Astrocyte of the cerebellum (primary cell): ENCODE measurements around the gene TSSK3.

Experiments used
- DNase-seq: peaks from one replicate; pipeline ENCODE4 v3.0.0-alpha.2; 2011; ENCODE audit warnings: low read depth
- H3K4me3 ChIP-seq: 2 replicates; pipeline ENCODE4 v1.5.1; 2011; ENCODE audit warnings: mild to moderate bottlenecking, low read depth, low read length, moderate library complexity
- CTCF ChIP-seq: IDR thresholded peaks from 2 replicates; pipeline ENCODE4 v1.5.1; 2012; ENCODE audit warnings: low read length, low read depth, moderate library complexity, mild to moderate bottlenecking; ENCODE audit errors: missing control alignments
- in situ Hi-C: cut with HindIII; loops from 2 replicates; pipeline ENCODE4 v1.10.0; 2017; ENCODE audit warnings: low sequenced_read_pairs

The TSSK3 gene

GRCh38 chr1:32339363-32339978 lies 22.9 kb upstream of the TSSK3 start:
- no peak overlapping the region for H3K4me3 ChIP-seq
- TF ChIP-seq CTCF: no peak
- in situ Hi-C loops: no loop called here
- DNase-seq: no peak

- DNase-seq: no peak
- no peak overlapping the region for H3K4me3 ChIP-seq
- no peak for TF ChIP-seq CTCF
- in situ Hi-C loops: no loop called here
These were observed 21.1 kb upstream of the TSSK3 start for GRCh38 chr1:32341186-32341757.

- no peak for DNase-seq
- no peak overlapping the region for H3K4me3 ChIP-seq
- in situ Hi-C loops: no loop called here
- no peak for TF ChIP-seq CTCF
These were observed 20.4 kb upstream of the TSSK3 start for GRCh38 chr1:32341971-32342370.

GRCh38 chr1:32342704-32343103 lies 19.6 kb upstream of the TSSK3 start:
- DNase-seq: no peak
- no peak for TF ChIP-seq CTCF
- H3K4me3 ChIP-seq: no peak overlapping the region
- in situ Hi-C loops: no loop called here

- in situ Hi-C loops: no loop called here
- no peak for TF ChIP-seq CTCF
- DNase-seq: peak; percentile 35
- H3K4me3 ChIP-seq: no peak overlapping the region
These were observed 17.0 kb upstream of the TSSK3 start for GRCh38 chr1:32345289-32345827.

GRCh38 chr1:32346532-32347157 lies 15.7 kb upstream of the TSSK3 start:
- no peak overlapping the region for H3K4me3 ChIP-seq
- in situ Hi-C loops: no loop called here
- no peak for DNase-seq
- TF ChIP-seq CTCF: no peak
